Measurements from ENCODE around the gene ORC5. TPM values are rescaled to one million over a fixed set of nuclear protein-coding genes. Genes with fewer than 3 reads are reported as not detected.

Gene ORC5
- total RNA-seq, 1 experiment from 2014 or later: 25.9 TPM

GRCh38 chr7:104130726-104131125 is 77.1 kb downstream of the ORC5 start:
- no peak overlapping the region for H2BK20ac ChIP-seq (ENCODE audit: low read depth, low read length, poor library complexity, severe bottlenecking)
- no peak for TF ChIP-seq CTCF (conservative IDR thresholded peaks at IDR 0.05)
- H4K91ac ChIP-seq (ENCODE audit: insufficient read length, low read depth, low read length): no peak overlapping the region
- H2BK120ac ChIP-seq (ENCODE audit: low read depth, low read length, poor library complexity, severe bottlenecking): no peak overlapping the region
- H3K9me3 ChIP-seq (ENCODE audit: control insufficient read depth, low read depth, low read length): no peaks in the 10 kb centered on the region
- H3K56ac ChIP-seq (ENCODE audit: insufficient read length, low read depth, low read length): no peak overlapping the region
- H3K27ac ChIP-seq (ENCODE audit: insufficient read length, low read depth, low read length): no peak overlapping the region
- H3K27ac Mint-ChIP-seq: no peak overlapping the region
- no peak for DNase-seq
- no peak overlapping the region for H3K4ac ChIP-seq (ENCODE audit: low read depth, low read length)
- no peak overlapping the region for H3T11ph ChIP-seq (ENCODE audit: low read length)
- H3K4me1 ChIP-seq (ENCODE audit: insufficient read depth, low read length): no peaks in the 10 kb centered on the region
- no peaks in the 10 kb centered on the region for H3K79me1 ChIP-seq (ENCODE audit: insufficient read depth, low read depth, low read length, poor library complexity, severe bottlenecking)
- no peak overlapping the region for H2BK15ac ChIP-seq (ENCODE audit: low read depth, low read length)
- H3K36me3 Mint-ChIP-seq (ENCODE audit: insufficient read depth in 1 of 3, low read depth in 3 of 3): peaks cover 7 to 20% (median 9%) of the 10 kb centered on the region in 3 experiments; a peak in 6 of 7 replicates
- no peaks in the 10 kb centered on the region for H3K23me2 ChIP-seq (ENCODE audit: insufficient read length, low read depth, low read length, poor library complexity, severe bottlenecking)
- H3K79me2 ChIP-seq (ENCODE audit: insufficient read depth, low read length): no peaks in the 10 kb centered on the region
- no peak overlapping the region for H2AFZ ChIP-seq (ENCODE audit: low read length)
- no peaks in the 10 kb centered on the region for H3K27me3 ChIP-seq (ENCODE audit: insufficient read depth, low read length)
- no peaks in the 10 kb centered on the region for H3K27me3 Mint-ChIP-seq (ENCODE audit: low read depth)
- H2AK5ac ChIP-seq (ENCODE audit: insufficient read length, low read length): no peak overlapping the region
- H3K9me3 Mint-ChIP-seq: no peaks in the 10 kb centered on the region
- no peak overlapping the region for H3K14ac ChIP-seq (ENCODE audit: insufficient read depth, low read length)
- no peak overlapping the region for H3K9ac ChIP-seq (ENCODE audit: extremely low read depth, insufficient read length, low read length)
- H4K5ac ChIP-seq (ENCODE audit: insufficient read length, low read depth, low read length): no peak overlapping the region
- H3K4me1 Mint-ChIP-seq: 0 out of 4 replicates have a peak, but pooled peaks cover 0 to 2% of the 10 kb centered on the region in 2 experiments
- no peak overlapping the region for H3K4me3 Mint-ChIP-seq
- no peak overlapping the region for H3K4me2 ChIP-seq (ENCODE audit: insufficient read depth, insufficient read length, low read length)
- no peaks in the 10 kb centered on the region for H4K20me1 ChIP-seq (ENCODE audit: control insufficient read depth, insufficient read depth, insufficient read length)
- no peak overlapping the region for H4K8ac ChIP-seq (replicated peaks; ENCODE audit: insufficient read length, low read depth, low read length)
- H3K23ac ChIP-seq (ENCODE audit: insufficient read length, low read depth, low read length): no peak overlapping the region
- no peak overlapping the region for H3K18ac ChIP-seq (ENCODE audit: insufficient read length, low read depth, low read length)
- no peak overlapping the region for H2BK12ac ChIP-seq (ENCODE audit: insufficient read length, low read depth, low read length)
- no CpG with 5 or more reads among the region's 4 CpGs for WGBS (ENCODE audit: extremely low coverage, insufficient read length, low lambda C conversion rate)
- no peak overlapping the region for H2BK5ac ChIP-seq (ENCODE audit: insufficient read length, low read length)
